Smooth muscle cell of bladder (primary cell): ENCODE data around the gene RAMP3. TPM values are rescaled to one million over a fixed set of nuclear protein-coding genes. Genes with fewer than 3 reads are reported as not detected.

Experiments
- total RNA-seq: library from RNA; depleted of rRNA; stranded (reverse); fragments of >200 nt; gene quantifications from 2 replicates; pipeline ENCODE4 v1.2.3, GENCODE V29; 2014

Gene RAMP3, protein sequence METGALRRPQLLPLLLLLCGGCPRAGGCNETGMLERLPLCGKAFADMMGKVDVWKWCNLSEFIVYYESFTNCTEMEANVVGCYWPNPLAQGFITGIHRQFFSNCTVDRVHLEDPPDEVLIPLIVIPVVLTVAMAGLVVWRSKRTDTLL
- not detected in 2 replicates for total RNA-seq

GRCh38 chr7:45157653-45158401 lies at the start of gene RAMP3:
TSS of gene RAMP3 (plus strand) at chr7:45157791. CDS start at chr7:45157829, 38 bp downstream.

GRCh38 chr7:45111298-45112223 lies 46.0 kb upstream of the RAMP3 start, which contains the start of gene TBRG4:
TSS of gene TBRG4 (minus strand) at chr7:45111697. CDS start at chr7:45109237, 2,460 bp downstream.

Other genes starting within 250 kb of the RAMP3 start
- under 0.01 and 0.09 TPM in 2 replicates for gene MYO1G, start 178.8 kb upstream of the RAMP3 start, total RNA-seq
- 34.7 and 44.6 TPM in 2 replicates for gene CCM2, start 157.6 kb upstream of the RAMP3 start, total RNA-seq
- 0.71 and 0.83 TPM in 2 replicates for gene NACAD, start 68.8 kb upstream of the RAMP3 start, total RNA-seq
- 47.5 and 60.5 TPM in 2 replicates for gene TBRG4, start 46.1 kb upstream of the RAMP3 start, total RNA-seq